Naive thymus-derived CD8-positive, alpha-beta T cell (primary cell): ENCODE results near the gene MCF2L. TPM values are rescaled to one million over a fixed set of nuclear protein-coding genes. Genes with fewer than 3 reads are reported as not detected.
A peak's percentile ranks its signal among the peaks of the same experiment; 100 is the strongest.

ENCODE experiments used
- ATAC-seq, 2 donors: fragments of 150-1000 bp; cut with Tn5 transposase in 1 of 2; sonication (Bioruptor Pico), chemical (Tn5 transposase) in 1 of 2; 1 replicate in 1 of 2; 2 replicates in 1 of 2; pipeline ENCODE4 v1.10.0; 2021; ENCODE audit warnings: mild to moderate bottlenecking in 2 of 2, moderate library complexity in 2 of 2
- POLR2A ChIA-PET: fragments of 350-600 bp; sonication (Branson Sonifier 250); formaldehyde crosslinking; loops from one replicate; lab custom pipeline; 2021; ENCODE audit warnings: antibody characterized with exemption; lab: Charles Lee
- DNase-seq, 10 donors: peaks; one replicate each; pipeline versions ENCODE4 v3.0.0 to v3.0.0-alpha.2; 2020 to 2022
- H3K27ac Mint-ChIP-seq, 10 donors: one replicate each; pipeline ENCODE4 v1.8.0; 2020 to 2022; ENCODE audit warnings: mild to moderate bottlenecking in 10 of 10, mixed read lengths in 10 of 10, moderate library complexity in 4 of 10, inconsistent platforms in 1 of 10
- H3K27me3 Mint-ChIP-seq, 5 donors: one replicate each; pipeline ENCODE4 v1.8.0; 2021 to 2022; ENCODE audit warnings: mixed read lengths in 5 of 5
- H3K36me3 Mint-ChIP-seq, 3 donors: one replicate each; pipeline ENCODE4 v1.8.0; 2020 to 2022; ENCODE audit warnings: mixed read lengths in 3 of 3, mild to moderate bottlenecking in 2 of 3, inconsistent platforms in 1 of 3
- H3K4me1 Mint-ChIP-seq, 4 donors: one replicate each; pipeline ENCODE4 v1.8.0; 2021 to 2022; ENCODE audit warnings: mixed read lengths in 4 of 4
- H3K4me3 Mint-ChIP-seq, 10 donors: one replicate each; pipeline ENCODE4 v1.8.0; 2020 to 2022; ENCODE audit warnings: mild to moderate bottlenecking in 10 of 10, mixed read lengths in 10 of 10, moderate library complexity in 6 of 10, inconsistent platforms in 1 of 10
- H3K9me3 Mint-ChIP-seq, 9 donors: one replicate each; pipeline ENCODE4 v1.8.0; 2020 to 2022; ENCODE audit warnings: mixed read lengths in 9 of 9, mild to moderate bottlenecking in 3 of 9, inconsistent platforms in 1 of 9, moderate library complexity in 1 of 9
- polyA plus RNA-seq, 3 donors: library from polyadenylated mRNA; unstranded; fragments of 300-500 nt; fragmentation: Illumina TruSeq; gene quantifications; one replicate each; pipeline ENCODE4 v1.2.3, GENCODE V29; 2021
- total RNA-seq, 8 experiments: library from RNA in 2 of 8; stranded (reverse) in 2 of 8; gene quantifications; one replicate each; pipeline ENCODE4 v1.2.3 and lab custom pipeline; 2021 to 2026

MCF2L gene
- total and polyA plus RNA-seq, 5 experiments from 2014 or later: 0.81 to 30.3 (median 4.4) TPM

DNA sequence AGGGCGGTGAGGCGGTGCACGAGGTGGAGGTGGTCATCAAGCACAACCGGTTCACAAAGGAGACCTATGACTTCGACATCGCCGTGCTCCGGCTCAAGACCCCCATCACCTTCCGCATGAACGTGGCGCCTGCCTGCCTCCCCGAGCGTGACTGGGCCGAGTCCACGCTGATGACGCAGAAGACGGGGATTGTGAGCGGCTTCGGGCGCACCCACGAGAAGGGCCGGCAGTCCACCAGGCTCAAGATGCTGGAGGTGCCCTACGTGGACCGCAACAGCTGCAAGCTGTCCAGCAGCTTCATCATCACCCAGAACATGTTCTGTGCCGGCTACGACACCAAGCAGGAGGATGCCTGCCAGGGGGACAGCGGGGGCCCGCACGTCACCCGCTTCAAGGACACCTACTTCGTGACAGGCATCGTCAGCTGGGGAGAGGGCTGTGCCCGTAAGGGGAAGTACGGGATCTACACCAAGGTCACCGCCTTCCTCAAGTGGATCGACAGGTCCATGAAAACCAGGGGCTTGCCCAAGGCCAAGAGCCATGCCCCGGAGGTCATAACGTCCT is 180.0 kb downstream of the MCF2L start:
- no peak for DNase-seq
- Mint-ChIP-seq H3K9me3 (no peaks in the 10 kb centered on the region), H3K27ac (no peak overlapping the region), H3K36me3 (no peaks in the 10 kb centered on the region), H3K4me3 (peak overlapping the region in 1 of 10 donors; percentile 29), H3K4me1 (peaks cover 8 to 20% (median 14%) of the 10 kb centered on the region in 4 donors), H3K27me3 (peaks cover 4 to 17% (median 8%) of the 10 kb centered on the region in 5 donors)
- no peak for ATAC-seq
- POLR2A ChIA-PET: no interaction called here

Other genes starting within 250 kb of the MCF2L start
- gene F7, start 136.6 kb downstream of the MCF2L start, total RNA-seq: under 1 TPM; 0.14 to 0.36 TPM
- gene F7, start 136.6 kb downstream of the MCF2L start, polyA plus RNA-seq: under 1 TPM in 1 of 3 donors, not detected in 2; 0.16 TPM
- not detected for gene F10, start 153.6 kb downstream of the MCF2L start, total RNA-seq
- not detected for gene F10, start 153.6 kb downstream of the MCF2L start, polyA plus RNA-seq
- not detected for gene PROZ, start 189.4 kb downstream of the MCF2L start, total RNA-seq
- gene PROZ, start 189.4 kb downstream of the MCF2L start, polyA plus RNA-seq: not detected
- 10 to 100 TPM; 73.8 to 73.9 TPM for gene PCID2, start 239.5 kb downstream of the MCF2L start, total RNA-seq
- 10 to 100 TPM; 64.6 to 68.6 (median 66.9) TPM for gene PCID2, start 239.5 kb downstream of the MCF2L start, polyA plus RNA-seq
- 10 to 100 TPM; 83.2 to 90.8 TPM for gene CUL4A, start 240.4 kb downstream of the MCF2L start, total RNA-seq
- gene CUL4A, start 240.4 kb downstream of the MCF2L start, polyA plus RNA-seq: 10 to 100 TPM; 36.1 to 49.2 (median 36.7) TPM